NCI-H2107 treated with DMSO at 0.1 percent for 48 hours (cell line): ENCODE data around the gene LRRC41.
"Not testable (repeated sequence)": the region's sequence is repeated elsewhere in the genome, so short reads cannot be mapped to it uniquely, and the experiment has no call there.

Experiments
- DNase-seq: peaks from one replicate; lab custom pipeline; 2025; ENCODE audit not compliant: unreplicated experiment; lab: John Stamatoyannopoulos, UW

The LRRC41 gene

DNA sequence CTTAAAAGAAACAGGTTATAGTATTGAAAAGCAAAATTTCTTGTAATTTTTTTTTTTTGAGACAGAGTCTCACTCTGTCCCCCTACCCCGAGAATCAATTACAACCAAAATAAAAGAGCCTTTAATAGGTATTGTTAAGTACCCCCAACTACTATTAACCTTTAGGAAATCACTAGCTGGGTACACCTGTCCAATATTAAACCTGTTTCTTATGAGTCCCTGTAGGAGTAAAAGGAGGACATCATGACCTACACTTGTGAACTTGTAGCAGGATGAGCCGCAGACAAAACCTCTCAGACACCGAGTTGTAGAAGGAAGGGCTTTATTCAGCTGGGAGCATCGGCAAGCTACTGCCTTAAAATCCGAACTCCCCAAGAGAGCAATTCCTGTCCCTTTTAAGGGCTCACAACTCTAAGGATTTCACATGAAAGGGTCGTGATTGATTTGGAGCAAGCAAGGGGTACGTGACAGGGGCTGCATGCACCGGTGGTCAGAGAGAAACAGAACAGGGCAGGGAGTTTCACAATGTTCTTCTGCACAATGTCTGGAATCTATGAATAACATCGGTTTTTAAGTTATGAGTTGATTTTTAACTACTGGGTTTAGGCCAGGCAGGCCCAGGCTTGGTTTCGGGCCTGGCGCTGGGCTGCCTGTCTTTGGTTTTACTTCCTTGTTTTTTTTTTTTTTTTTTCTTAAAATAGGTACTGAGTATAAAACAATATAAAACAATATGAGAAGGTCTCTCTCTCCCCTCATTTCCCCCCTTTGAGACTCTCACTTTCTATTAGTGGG lies 22.1 kb upstream of the LRRC41 start:
- DNase-seq: not testable (repeated sequence)

DNA sequence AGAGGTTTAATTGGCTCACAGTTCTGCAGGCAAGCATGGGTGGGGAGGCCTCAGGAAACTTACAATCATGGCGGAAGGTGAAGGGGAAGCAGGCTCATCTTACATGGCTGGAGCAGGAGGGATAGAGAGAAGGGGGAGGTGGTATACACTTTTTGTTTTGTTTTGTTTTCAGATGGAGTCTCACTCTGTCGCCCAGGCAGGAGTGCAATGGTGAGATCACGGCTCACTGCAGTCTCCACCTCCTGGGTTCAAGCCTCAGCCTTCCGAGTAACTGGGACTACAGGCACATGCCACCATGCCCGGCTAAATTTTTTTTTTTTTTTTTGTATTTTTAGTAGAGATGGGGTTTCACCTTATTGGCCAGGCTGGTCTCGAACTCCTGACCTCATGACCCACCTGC lies 18.8 kb upstream of the LRRC41 start:
- DNase-seq: not testable (repeated sequence)

DNA sequence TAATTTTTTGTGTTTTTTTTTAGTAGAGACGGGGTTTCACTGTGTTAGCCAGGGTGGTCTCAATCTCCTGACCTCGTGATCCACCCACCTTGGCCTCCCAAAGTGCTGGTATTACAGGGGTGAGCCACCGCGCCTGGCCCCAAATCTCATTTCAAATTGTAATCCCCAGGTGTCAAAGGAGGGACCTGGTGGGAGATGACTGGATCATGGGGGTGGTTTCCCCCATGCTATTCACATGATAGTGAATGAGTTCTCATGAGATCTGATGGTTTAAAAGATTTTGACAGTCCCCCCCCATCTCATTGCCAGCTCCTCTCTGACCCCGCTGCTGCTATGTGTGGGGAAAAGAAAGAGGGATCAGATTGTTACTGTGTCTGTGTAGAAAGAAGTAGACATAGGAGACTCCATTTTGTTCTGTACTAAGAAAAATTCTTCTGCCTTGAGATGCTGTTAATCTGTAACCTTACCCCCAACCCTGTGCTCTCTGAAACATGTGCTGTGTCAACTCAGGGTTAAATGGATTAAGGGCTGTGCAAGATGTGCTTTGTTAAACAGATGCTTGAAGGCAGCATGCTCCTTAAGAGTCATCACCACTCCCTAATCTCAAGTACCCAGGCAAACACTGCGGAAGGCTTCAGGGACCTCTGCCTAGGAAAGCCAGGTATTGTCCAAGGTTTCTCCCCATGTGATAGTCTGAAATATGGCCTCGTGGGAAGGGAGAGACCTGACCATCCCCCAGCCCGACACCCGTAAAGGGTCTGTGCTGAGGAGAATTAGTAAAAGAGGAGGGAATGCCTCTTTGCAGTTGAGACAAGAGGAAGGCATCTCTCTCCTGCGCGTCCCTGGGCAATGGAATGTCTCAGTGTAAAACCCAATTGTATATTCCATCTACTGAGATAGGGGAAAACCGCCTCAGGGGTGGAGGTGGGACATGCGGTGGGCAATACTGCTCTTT lies 16.8 kb upstream of the LRRC41 start:
- DNase-seq: not testable (repeated sequence)

DNA sequence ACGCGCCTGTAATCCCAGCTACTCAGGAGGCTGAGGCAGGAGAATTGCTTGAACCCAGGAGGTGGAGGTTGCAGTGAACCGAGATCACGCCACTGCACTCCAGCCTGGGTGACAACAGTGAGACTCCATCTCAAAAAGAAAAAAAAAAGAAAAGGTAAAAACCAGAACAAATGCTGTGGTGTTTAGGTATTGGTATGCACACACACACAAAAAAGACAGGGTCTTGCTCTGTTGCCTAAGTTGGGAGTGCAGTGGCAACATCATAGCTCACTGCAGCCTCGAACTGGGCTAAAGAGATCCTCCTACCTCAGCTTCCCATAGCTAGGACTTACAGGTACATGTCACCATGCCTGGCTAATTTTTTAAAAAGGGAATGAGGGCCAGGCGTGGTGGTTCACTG lies 15.9 kb upstream of the LRRC41 start:
- not testable (repeated sequence) for DNase-seq

DNA sequence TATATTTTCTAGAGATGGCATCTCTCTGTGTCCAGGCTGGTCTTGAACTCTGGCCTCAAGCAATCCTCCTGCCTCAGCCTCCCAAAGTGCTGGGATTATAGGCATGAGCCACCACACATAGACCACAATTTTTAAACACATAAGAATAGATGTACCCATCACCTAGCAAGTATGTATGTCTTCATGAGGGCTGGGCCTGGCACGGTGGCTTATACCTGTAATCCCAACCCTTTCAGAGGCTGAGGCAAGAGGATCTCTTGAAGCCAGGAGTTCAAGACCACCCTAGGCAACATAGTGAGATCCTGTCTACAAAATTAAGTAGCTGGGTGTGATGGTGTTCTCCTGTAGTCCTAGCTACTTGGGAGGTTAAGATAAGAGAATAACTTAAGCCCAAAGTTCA lies 13.9 kb upstream of the LRRC41 start:
- no peak for DNase-seq

DNA sequence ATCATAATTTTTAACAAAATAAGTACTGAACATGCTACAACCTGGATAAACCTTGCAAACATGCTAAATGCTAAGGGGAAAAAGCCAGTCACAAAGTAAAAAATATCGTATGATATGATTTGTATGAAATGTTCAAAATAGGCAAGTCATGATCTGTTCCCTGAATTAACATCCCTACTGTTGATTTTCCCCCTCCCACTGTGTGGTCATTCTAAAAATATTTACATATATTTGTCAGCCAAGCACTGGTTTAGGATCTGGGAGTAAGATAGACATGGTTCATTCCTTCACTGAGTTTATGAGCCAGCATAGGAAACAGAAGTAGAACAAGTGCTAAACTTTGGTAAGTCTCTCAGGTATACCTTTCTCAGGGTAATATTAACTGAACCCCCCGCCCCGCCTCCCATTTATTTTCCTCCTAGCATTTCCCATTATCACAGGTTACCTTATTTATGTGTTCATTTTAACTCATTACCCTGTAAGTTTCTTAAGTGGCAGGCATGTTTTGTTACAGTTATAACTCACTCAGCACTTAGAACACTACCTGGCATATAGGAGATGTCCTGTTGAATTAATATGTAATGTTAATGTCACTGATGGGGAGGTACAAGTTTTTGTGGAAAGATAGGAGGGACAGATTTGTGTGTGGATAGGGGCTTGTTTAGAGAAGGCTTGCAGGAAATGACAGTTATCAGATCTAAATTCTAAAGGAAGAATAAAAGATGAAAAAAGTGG lies 12.4 kb upstream of the LRRC41 start:
- no peak for DNase-seq

DNA sequence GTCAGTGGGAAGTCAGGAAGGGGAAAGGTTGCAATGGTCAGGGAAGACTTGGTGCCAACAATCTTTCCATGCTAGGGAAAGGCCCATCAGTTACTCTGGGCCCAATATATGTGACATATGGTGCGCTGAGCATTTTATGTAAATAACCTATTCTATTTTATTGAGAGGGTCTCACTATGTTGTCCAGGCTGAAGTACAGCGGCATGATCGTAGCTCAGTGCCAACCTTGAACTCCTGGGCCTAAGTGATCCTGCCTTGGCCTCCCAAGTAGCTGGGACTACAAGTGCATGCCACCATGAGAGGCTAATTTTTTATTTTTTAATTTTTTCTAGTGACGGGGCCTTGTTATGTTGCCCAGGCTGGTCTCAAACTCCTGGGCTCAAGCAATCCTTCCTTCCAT lies 6.9 kb upstream of the LRRC41 start:
- DNase-seq: no peak

DNA sequence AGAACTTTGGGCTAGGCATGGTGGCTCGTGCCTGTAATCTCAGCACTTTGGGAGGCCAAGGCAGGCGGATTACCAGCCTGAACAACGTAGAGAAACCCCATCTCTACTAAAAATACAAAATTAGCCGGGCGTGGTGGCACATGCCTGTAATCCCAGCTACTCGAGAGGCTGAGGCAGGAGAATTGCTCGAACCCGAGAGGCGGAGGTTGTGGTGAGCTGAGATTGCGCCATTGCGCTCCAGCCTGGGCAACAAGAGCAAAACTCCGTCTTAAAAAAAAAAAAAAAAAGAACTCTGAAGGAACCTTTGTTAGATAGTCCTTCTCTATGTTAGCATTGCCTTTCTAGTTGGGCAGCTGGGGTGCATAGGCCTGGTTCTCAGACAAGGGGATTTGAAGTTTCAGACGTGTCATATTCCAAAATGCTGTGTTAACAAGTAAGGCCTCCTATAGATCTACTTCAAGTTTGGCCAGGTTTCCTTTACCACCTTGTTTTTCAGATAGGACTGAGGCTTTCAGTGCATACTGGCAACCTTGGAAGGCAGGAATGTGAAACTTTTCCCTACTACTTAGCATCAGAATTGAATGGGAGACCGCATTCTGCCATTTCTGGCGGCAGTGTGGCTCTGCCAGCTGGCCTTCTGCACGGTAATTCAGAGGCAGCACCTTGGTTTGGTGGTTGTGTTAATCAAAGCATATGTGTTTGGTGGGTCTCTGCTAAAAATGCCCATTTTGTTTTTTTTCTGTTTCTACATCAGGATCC lies 6.2 kb upstream of the LRRC41 start:
- no peak for DNase-seq

DNA sequence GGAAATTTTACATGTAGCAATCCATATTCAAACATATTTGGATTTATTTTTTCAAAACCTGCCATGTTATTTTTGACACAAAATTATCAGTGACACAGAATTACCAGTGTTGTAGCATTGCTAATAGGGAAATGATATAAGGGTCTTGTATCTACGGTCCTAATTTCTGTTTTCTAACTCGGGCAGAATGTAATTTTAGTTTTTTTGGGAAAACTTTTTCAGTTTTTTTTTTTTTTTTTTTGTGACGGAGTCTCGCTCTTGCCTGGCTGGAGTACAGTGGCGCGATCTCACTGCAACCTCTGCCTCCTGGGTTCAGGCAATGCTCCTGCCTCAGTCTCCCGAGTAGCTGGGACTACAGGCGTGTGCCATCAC lies 2.7 kb upstream of the LRRC41 start:
- no peak for DNase-seq

DNA sequence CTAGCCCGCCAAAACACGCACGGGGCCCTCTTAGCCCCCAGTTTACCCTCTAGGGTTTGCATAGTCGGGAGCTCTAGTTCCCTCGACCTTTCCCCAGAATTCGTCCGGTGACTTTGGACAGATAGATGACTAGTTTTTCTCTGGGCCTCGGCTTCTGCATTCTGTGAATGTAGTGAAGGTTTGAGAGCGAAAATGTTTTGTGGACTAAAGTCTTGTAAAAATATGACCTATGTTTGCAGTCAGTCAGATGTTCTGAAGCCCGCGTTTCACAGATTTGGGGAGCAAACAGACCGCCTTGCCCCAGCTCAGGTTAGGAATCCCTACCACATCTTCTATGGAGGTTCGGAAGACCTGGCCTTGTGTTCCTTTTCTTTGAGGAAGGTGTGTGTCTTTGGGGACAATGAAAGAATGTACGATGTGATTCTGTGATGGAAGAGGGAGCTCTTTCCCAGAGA lies 483 bp upstream of the LRRC41 start:
- DNase-seq: no peak

DNA sequence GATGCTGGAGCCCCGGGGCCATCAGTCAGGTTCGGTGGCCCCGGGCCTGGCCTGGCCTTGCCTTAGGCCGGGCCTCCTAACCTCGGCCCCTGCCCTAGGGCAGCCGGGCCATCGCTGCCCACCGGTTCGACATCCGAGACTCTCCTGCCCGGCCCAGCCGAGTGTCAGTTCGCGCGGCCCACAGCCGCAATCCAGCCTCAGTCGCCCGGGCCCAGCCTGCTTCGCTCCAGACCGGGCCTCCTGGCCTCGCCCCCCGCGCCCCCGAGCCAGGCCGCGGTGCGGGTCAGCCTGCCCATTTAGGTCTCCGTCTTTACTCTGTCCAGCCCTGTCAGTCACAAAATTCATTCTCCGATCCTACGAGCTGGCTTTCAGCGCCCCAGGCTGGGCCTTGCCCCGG lies 777 bp downstream of the LRRC41 start:
- DNase-seq: no peak

DNA sequence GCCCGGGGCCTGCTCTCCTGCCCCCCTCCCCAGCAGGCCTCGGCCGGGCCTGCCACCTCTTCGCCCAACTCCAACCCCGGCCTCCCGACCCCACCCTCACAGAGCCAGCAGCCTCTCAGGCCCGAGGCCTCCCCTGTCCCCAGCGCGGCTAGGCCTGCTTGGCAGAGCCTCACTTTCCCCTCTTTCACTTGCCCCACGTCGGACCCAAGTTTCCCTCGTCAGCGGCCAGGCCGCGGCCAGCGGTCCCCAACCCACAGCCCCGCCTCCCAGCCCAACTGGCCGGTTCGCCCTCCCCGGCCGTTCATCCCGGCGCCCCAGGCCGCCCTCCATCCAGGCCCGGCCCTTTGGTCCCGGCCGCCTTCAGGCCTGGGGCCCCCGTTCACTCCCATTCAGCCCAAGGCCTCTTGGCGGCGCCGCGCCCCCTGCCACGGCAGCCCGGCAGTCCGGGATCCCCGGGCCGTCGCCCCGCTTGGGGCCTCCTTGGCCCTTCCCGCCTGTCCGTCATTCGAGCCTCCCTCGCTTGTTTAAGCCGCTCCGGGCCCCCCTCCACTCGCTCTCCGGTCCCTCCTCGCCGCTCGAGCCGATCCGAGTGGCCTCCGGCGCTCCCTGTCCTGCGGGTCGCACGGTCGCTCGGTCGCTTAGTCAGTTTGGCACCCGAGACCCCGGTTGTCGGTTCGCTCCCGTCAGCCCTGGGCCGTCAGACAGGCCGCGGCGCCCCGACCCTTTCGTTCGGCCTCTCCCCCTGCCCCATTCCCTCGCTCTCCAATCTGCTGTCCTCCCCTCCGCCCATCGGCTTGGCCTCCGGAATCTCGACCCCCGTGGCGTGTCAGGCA lies 1.4 kb downstream of the LRRC41 start:
- no peak for DNase-seq

DNA sequence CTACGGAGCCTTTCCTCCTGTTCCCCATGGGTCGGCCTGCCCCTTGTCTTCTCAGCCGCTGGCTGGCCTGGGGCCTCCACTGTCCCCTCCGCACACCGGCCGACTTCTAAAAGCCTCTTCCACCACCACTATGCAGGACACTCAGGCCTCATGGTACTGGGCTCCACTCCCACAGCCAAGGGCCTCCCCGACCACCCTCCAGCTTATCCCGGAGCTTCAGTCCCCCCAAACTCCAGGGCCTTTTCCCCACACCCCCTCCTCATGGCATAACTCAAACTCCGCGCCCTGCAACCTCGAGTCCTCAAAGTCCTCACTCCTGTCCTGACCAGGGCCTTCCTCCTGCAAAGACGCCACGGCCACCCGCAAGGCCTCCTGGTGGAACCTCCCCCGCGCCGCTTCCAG lies 2.0 kb downstream of the LRRC41 start:
- no peak for DNase-seq

DNA sequence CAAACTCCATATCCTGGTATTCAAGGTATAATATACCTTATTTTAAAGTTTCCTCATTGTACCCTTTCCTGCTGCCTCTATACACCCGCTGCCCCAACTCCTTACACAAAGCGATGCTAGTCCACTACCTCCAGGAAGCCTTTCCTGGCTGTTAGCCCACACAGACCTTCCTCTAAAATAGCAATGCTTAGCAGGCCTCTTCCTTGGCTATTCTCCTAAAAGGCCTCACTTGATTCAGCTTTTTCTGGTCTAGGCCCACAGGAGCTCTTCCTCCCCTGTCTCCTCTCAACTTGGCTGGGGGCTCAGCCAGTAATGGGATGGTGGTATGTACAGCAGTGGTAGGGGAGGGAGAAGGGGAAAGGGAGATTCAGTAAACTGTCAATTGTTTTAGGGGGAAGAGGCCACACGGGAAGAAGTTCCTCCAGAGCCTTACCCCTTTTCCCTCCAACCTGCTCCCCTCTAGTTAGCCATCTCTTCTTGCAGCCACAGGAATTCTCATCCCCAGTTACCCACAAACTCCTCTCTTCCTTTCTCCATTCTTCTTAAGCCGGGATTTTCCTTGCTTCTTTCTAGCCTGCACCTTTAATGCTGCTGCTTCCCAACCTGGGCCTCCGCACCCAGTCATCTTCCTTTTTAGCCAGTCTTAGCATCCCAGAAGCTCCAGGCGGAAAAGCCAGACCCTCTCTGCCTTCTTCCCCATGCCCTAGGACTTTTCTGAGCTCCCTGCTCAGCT lies 2.6 kb downstream of the LRRC41 start:
- DNase-seq: no peak

DNA sequence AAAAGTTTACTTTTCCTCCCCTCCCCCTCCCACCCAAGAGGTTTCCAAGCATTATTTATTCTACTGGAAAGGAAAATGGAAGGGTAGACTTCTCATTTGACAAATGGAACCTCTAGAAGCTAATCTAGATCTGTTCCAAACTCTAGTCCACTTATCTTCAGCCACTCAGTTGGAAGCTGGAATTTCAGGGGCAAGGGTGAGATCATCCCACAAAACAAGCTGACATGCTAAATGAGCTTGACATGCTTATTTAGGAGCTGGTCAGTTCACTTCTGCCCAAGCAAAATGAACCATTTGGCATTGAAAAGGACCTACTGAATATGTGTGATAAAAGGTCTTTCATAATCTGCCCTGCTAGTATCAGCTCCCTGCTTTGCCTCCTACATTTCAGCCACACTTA lies 5.0 kb downstream of the LRRC41 start:
- no peak for DNase-seq

DNA sequence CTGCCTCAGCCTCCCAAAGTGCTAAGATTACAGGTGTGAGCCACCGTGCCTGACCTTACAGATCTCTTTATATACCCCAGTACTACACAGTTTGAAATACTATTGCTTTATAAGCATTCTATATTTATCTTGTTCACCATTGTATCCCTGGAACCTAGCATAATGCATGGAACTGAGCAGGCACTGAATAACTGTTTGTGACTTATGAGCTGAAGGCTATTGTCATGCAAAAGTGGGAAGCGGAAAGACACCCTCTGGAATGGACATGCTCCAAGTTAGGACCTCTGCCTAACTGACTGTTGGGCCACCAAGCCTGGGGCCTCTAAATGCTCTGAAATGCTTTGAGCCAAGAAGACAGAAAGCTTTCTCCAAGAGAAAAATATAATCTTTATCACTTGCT lies 8.1 kb downstream of the LRRC41 start:
- no peak for DNase-seq

DNA sequence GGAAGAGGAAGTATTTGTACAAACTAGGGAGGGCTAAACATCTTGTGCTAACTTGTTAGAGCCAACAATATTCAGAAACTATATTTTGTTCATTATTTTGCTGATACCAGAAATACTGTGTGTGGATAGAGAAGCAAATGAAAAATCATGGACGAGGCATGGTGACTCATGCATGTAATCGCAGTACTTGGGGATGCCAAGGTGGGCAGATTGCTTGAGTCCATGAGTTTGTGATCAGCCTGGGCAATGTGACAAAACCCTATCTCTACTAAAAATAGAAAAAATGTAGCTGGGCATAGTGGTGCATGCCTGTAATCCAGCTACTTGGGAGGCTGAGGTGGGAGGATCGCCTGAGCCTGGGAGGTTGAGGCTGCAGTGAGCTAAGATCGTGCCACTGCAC lies 13.4 kb downstream of the LRRC41 start:
- no peak for DNase-seq

DNA sequence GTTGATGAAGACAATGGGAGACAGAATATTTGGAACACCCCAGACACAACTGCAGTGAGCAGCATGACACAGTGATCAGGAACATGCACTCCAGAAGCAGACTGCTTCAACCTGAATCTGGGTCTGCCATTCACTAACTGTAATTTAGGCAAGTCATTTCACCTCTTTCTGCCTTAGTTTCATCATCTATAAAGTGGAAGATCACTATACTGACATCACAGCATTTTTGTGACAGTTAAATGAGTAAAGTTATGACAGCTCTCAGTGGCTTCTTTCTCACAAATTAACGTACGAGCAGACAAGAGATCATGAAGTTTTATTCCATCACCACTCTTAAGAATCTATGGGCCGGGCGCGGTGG lies 14.3 kb downstream of the LRRC41 start:
- DNase-seq: no peak

DNA sequence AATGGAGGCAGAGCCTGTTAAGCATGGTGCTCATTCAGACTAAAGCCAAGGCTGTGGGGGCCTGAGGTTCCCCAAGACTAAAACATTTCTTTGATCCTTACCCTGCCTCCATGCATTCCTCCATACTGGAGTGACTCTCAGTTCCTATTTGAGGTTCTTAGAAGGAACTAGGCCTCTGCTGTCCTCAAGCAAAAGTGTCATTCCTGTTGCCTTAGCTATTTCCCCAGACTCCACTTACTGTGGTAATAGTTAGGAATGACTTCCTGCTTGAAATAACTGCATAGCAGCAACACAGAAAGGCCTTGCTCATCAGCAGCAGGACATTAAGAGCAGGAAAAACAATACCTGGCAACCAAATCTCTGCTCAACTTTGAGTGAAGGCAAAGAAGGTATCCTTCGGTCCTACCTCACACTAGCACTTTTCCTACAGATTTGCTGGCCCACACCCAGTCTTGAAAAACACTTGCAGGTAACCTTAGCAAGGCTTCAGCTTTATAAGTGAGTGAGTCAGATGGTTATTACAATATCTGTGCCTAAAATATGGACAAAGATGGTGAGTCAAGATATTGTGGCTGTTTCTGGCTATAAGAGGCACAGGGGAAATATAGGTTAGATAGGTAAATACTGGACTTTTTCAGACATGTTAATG lies 14.8 kb downstream of the LRRC41 start:
- no peak for DNase-seq
